Uterus (tissue), 2 donors: ENCODE measurements around the gene TREM1.

Source experiments
- POLR2A ChIP-seq, 2 donors: fragments of 450-650 bp; IDR thresholded peaks; one replicate each; pipeline ENCODE4 v1.6.1; 2016; ENCODE audit warnings: antibody characterized with exemption in 2 of 2, mild to moderate bottlenecking in 1 of 2, moderate library complexity in 1 of 2
- TF ChIP-seq, protein P1 (sequence below), 4 experiments: fragments of 200-600 bp in 2 of 4; fragments of 450-650 bp in 2 of 4; sonication (generic) in 2 of 4; IDR thresholded peaks; one replicate each; pipeline ENCODE4 v1.5.1; 2016 to 2019; ENCODE audit warnings: antibody characterized with exemption in 4 of 4, mild to moderate bottlenecking in 2 of 4, moderate library complexity in 1 of 4

DNA sequence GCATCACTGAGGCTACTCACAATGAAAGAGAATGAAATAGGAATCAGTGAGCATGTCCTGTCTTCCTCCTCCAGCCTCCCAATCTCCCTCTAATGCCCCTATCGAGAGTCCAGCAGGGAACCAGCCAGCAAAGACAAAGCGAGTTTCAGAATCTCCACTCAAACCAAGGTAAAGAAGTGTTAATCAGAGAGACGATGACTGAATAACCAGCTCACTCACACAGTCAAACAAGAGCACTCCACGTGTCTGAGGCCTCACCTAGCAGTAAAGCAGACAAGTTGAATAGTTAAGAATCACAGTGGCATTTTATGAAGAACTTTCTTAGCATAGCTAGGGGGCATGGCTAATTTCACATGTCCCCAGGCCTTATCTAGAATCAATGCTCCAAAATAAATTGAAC, 3.3 kb upstream of the TREM1 start:
- TF ChIP-seq, protein P1, sequence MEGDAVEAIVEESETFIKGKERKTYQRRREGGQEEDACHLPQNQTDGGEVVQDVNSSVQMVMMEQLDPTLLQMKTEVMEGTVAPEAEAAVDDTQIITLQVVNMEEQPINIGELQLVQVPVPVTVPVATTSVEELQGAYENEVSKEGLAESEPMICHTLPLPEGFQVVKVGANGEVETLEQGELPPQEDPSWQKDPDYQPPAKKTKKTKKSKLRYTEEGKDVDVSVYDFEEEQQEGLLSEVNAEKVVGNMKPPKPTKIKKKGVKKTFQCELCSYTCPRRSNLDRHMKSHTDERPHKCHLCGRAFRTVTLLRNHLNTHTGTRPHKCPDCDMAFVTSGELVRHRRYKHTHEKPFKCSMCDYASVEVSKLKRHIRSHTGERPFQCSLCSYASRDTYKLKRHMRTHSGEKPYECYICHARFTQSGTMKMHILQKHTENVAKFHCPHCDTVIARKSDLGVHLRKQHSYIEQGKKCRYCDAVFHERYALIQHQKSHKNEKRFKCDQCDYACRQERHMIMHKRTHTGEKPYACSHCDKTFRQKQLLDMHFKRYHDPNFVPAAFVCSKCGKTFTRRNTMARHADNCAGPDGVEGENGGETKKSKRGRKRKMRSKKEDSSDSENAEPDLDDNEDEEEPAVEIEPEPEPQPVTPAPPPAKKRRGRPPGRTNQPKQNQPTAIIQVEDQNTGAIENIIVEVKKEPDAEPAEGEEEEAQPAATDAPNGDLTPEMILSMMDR (IDR thresholded peaks at IDR 0.05), result no peak
- no peak for TF ChIP-seq POLR2A (IDR thresholded peaks at IDR 0.05)
